HepG2 (cell line): ENCODE data around the gene KLHL12. TPM values are rescaled to one million over a fixed set of nuclear protein-coding genes. Genes with fewer than 3 reads are reported as not detected.

Experiments used
- FOXK1 ChIP-seq: sonication (generic); formaldehyde crosslinking; IDR thresholded peaks from 2 replicates; pipeline ENCODE4 v1.4.0; 2020; ENCODE audit warnings: low read depth, missing genetic modification reagents, borderline replicate concordance
- FOXM1 ChIP-seq: sonication (generic); formaldehyde crosslinking; IDR thresholded peaks from 2 replicates; pipeline ENCODE4 v1.5.0; 2020; ENCODE audit warnings: missing genetic modification reagents
- GATAD1 ChIP-seq: IDR thresholded peaks from 2 replicates; pipeline ENCODE4 v1.6.1; 2016; ENCODE audit warnings: missing genetic modification reagents, missing compliant biosample characterization
- HDAC1 ChIP-seq: sonication (generic); formaldehyde crosslinking; IDR thresholded peaks from 2 replicates; pipeline ENCODE4 v1.5.1; 2020; ENCODE audit warnings: mild to moderate bottlenecking, missing genetic modification reagents
- ISL2 ChIP-seq: sonication (generic); formaldehyde crosslinking; IDR thresholded peaks from 2 replicates; pipeline ENCODE4 v1.5.0; 2020; ENCODE audit warnings: missing genetic modification reagents
- MAF1 ChIP-seq: sonication (generic); formaldehyde crosslinking; IDR thresholded peaks from 2 replicates; pipeline ENCODE4 v1.5.0; 2020; ENCODE audit warnings: missing genetic modification reagents, borderline replicate concordance
- MAX ChIP-seq: IDR thresholded peaks from 2 replicates; pipeline ENCODE4 v1.6.1; 2012; ENCODE audit warnings: inconsistent platforms
- MEF2D ChIP-seq: sonication (generic); formaldehyde crosslinking; IDR thresholded peaks from 2 replicates; pipeline ENCODE4 v1.5.1; 2020; ENCODE audit warnings: mild to moderate bottlenecking, missing genetic modification reagents
- MTA1 ChIP-seq: sonication (generic); formaldehyde crosslinking; IDR thresholded peaks from 2 replicates; pipeline ENCODE4 v1.4.0; 2020; ENCODE audit warnings: missing genetic modification reagents, mild to moderate bottlenecking, borderline replicate concordance
- PHF5A ChIP-seq: IDR thresholded peaks from one replicate; pipeline ENCODE4 v1.6.1; 2018; ENCODE audit warnings: low read depth, missing genetic modification reagents; ENCODE audit not compliant: unreplicated experiment
- SATB2 ChIP-seq: sonication (generic); formaldehyde crosslinking; IDR thresholded peaks from 2 replicates; pipeline ENCODE4 v1.5.0; 2020; ENCODE audit warnings: missing genetic modification reagents
- TBX3 ChIP-seq: fragments of 450-650 bp; IDR thresholded peaks from 2 replicates; pipeline ENCODE4 v1.6.1; 2017; ENCODE audit warnings: antibody characterized with exemption, mild to moderate bottlenecking, inconsistent platforms, borderline replicate concordance
- THAP7 ChIP-seq: sonication (generic); formaldehyde crosslinking; IDR thresholded peaks from 2 replicates; pipeline ENCODE4 v1.8.1; 2023; ENCODE audit warnings: mild to moderate bottlenecking, missing genetic modification reagents
- XRCC5 ChIP-seq: fragments of 200-400 bp; formaldehyde crosslinking; optimal IDR thresholded peaks from 2 replicates; pipeline ENCODE3; 2017; ENCODE audit warnings: mild to moderate bottlenecking, low read length
- ZKSCAN1 ChIP-seq: fragments of 150-350 bp; IDR thresholded peaks from 2 replicates; pipeline ENCODE4 v1.6.1; 2014; ENCODE audit warnings: low read length
- ZNF281 ChIP-seq: sonication (generic); formaldehyde crosslinking; IDR thresholded peaks from 2 replicates; pipeline ENCODE4 v1.4.0; 2020; ENCODE audit warnings: missing genetic modification reagents, borderline replicate concordance
- ZNF354B ChIP-seq: sonication (generic); formaldehyde crosslinking; IDR thresholded peaks from 2 replicates; pipeline ENCODE4 v1.8.0; 2022; ENCODE audit warnings: mild to moderate bottlenecking, missing genetic modification reagents
- ZNF446 ChIP-seq: sonication (generic); formaldehyde crosslinking; IDR thresholded peaks from 2 replicates; pipeline ENCODE4 v1.5.0; 2020; ENCODE audit warnings: mild to moderate bottlenecking, missing genetic modification reagents
- ZNF572 ChIP-seq: sonication (generic); formaldehyde crosslinking; IDR thresholded peaks from 2 replicates; pipeline ENCODE4 v1.5.1; 2020; ENCODE audit warnings: mild to moderate bottlenecking, missing genetic modification reagents
- ZNF607 ChIP-seq: sonication (generic); formaldehyde crosslinking; IDR thresholded peaks from 2 replicates; pipeline ENCODE4 v1.5.1; 2020; ENCODE audit warnings: missing genetic modification reagents, mild to moderate bottlenecking, borderline replicate concordance
- ZNF788 ChIP-seq: sonication (generic); formaldehyde crosslinking; IDR thresholded peaks from 2 replicates; pipeline ENCODE4 v1.5.0; 2020; ENCODE audit warnings: mild to moderate bottlenecking, missing genetic modification reagents, borderline replicate concordance
- ZNF790 ChIP-seq: sonication (generic); formaldehyde crosslinking; IDR thresholded peaks from 2 replicates; pipeline ENCODE4 v1.8.0; 2022; ENCODE audit warnings: missing genetic modification reagents, mild to moderate bottlenecking, borderline replicate concordance
- polyA plus RNA-seq, 8 experiments: library from polyadenylated mRNA; depleted of rRNA in 3 of 8; stranded (reverse) in 7 of 8; unstranded in 1 of 8; fragments of >200 nt; fragmentation: Illumina TruSeq in 4 of 8; extraction: Trizol in 4 of 8; gene quantifications; 2 replicates each; pipeline versions ENCODE4 v1.2.1 to v1.2.3, GENCODE V29; 2011 to 2016; ENCODE audit warnings: low read depth in 4 of 8, missing spikeins in 1 of 8, mixed read lengths in 1 of 8; ENCODE audit not compliant: insufficient read depth in 1 of 8
- total RNA-seq, 5 experiments: library from RNA; depleted of rRNA; stranded (reverse); fragments of >200 nt; fragmentation: Illumina TruSeq; extraction: Trizol; gene quantifications; 2 replicates each; pipeline ENCODE4 v1.2.3, GENCODE V29; 2016; ENCODE audit warnings: low read depth in 1 of 5
- TF ChIP-seq, protein P1 (sequence below): sonication (generic); formaldehyde crosslinking; IDR thresholded peaks from 2 replicates; pipeline ENCODE4 v1.4.0; 2020; ENCODE audit warnings: missing genetic modification reagents
- TF ChIP-seq, protein P2 (sequence below): sonication (generic); formaldehyde crosslinking; IDR thresholded peaks from 2 replicates; pipeline ENCODE4 v1.4.0; 2020; ENCODE audit warnings: mild to moderate bottlenecking, missing genetic modification reagents

The KLHL12 gene
- total and polyA plus RNA-seq, 2 of the 13 experiments (the other 11 are each of a cell fraction or from before 2014, with no cell fraction given): 19.2 to 25.2 TPM

GRCh38 chr1:202861420-202862132 lies 65.5 kb downstream of the KLHL12 start (continued):
- TF ChIP-seq, protein P1, sequence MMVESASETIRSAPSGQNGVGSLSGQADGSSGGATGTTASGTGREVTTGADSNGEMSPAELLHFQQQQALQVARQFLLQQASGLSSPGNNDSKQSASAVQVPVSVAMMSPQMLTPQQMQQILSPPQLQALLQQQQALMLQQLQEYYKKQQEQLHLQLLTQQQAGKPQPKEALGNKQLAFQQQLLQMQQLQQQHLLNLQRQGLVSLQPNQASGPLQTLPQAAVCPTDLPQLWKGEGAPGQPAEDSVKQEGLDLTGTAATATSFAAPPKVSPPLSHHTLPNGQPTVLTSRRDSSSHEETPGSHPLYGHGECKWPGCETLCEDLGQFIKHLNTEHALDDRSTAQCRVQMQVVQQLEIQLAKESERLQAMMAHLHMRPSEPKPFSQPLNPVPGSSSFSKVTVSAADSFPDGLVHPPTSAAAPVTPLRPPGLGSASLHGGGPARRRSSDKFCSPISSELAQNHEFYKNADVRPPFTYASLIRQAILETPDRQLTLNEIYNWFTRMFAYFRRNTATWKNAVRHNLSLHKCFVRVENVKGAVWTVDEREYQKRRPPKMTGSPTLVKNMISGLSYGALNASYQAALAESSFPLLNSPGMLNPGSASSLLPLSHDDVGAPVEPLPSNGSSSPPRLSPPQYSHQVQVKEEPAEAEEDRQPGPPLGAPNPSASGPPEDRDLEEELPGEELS (CRISPR knock-in tag): no peak
- TF ChIP-seq ISL2 (CRISPR knock-in tag) (no peak), ZKSCAN1 (no peak), FOXK1 (CRISPR knock-in tag) (no peak; the same call in 1 of the 2 replicates), SATB2 (no peak), THAP7 (CRISPR knock-in tag) (0 out of 2 replicates have a peak, but pooled peaks have one; percentile 15), PHF5A (CRISPR knock-in tag) (no peak), MTA1 (no peak), ZNF446 (no peak), ZNF790 (CRISPR knock-in tag) (no peak), MEF2D (CRISPR knock-in tag) (no peak), HDAC1 (CRISPR knock-in tag) (peak; percentile 57; the same call in 1 of the 2 replicates), ZNF281 (CRISPR knock-in tag) (no peak), ZNF572 (CRISPR knock-in tag) (no peak), MAX (peak; percentile 41), FOXM1 (CRISPR knock-in tag) (no peak), XRCC5 (peak; percentile 49), MAF1 (CRISPR knock-in tag) (no peak), ZNF607 (no peak), ZNF354B (CRISPR knock-in tag) (no peak), GATAD1 (CRISPR knock-in tag) (peak; percentile 45; the same call in 1 of the 2 replicates), TBX3 (no peak), ZNF788 (no peak)
- TF ChIP-seq, protein P2, sequence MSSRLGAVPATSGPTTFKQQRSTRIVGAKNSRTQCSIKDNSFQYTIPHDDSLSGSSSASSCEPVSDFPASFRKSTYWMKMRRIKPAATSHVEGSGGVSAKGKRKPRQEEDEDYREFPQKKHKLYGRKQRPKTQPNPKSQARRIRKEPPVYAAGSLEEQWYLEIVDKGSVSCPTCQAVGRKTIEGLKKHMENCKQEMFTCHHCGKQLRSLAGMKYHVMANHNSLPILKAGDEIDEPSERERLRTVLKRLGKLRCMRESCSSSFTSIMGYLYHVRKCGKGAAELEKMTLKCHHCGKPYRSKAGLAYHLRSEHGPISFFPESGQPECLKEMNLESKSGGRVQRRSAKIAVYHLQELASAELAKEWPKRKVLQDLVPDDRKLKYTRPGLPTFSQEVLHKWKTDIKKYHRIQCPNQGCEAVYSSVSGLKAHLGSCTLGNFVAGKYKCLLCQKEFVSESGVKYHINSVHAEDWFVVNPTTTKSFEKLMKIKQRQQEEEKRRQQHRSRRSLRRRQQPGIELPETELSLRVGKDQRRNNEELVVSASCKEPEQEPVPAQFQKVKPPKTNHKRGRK (CRISPR knock-in tag): no peak
